Upper lobe of right lung (tissue), 1 donor: ENCODE measurements around the gene PABPN1. TPM values are rescaled to one million over a fixed set of nuclear protein-coding genes. Genes with fewer than 3 reads are reported as not detected.

Experiments used
- ATAC-seq: fragments of 200-7000 bp; cut with Tn5 transposase; one replicate; pipeline ENCODE4 v1.9.1; 2020; ENCODE audit warnings: mild to moderate bottlenecking, moderate library complexity
- DNase-seq: peaks from one replicate; pipeline ENCODE4 v3.0.0-alpha.2; 2020
- H3K27ac ChIP-seq: fragments of 200-600 bp; one replicate; pipeline ENCODE4 v1.8.0; 2022
- H3K27me3 ChIP-seq: fragments of 200-600 bp; one replicate; pipeline ENCODE4 v1.8.0; 2022; ENCODE audit warnings: mild to moderate bottlenecking
- H3K36me3 ChIP-seq: fragments of 200-600 bp; one replicate; pipeline ENCODE4 v1.8.0; 2022
- H3K4me1 ChIP-seq: fragments of 200-600 bp; one replicate; pipeline ENCODE4 v1.8.0; 2022
- H3K4me3 ChIP-seq: fragments of 200-600 bp; one replicate; pipeline ENCODE4 v1.8.0; 2022; ENCODE audit warnings: mild to moderate bottlenecking
- H3K9me3 ChIP-seq: fragments of 200-600 bp; one replicate; pipeline ENCODE4 v1.8.0; 2022
- intact Hi-C: fragments of 100-400 bp; cut with DNase I; formaldehyde crosslinking; loops from one replicate; pipeline ENCODE4 v1.11.0; 2022
- total RNA-seq: library from RNA; stranded (reverse); fragmentation: NEBNext Ultra II Directional; extraction: Animal tissue kit (Norgen Biotek cat#: 25700); gene quantifications from one replicate; pipeline ENCODE4 v1.2.1, GENCODE V29; 2021
- TF ChIP-seq, protein P1 (sequence below): fragments of 200-600 bp; IDR thresholded peaks from one replicate; pipeline ENCODE4 v1.8.0; 2022; ENCODE audit warnings: antibody characterized with exemption
- donor health status: DM: no; HTN: yes; CAD: no; lungs with severe emphysema.

PABPN1 gene
- total RNA-seq, 1 donor from 2014 or later: 118 TPM

DNA sequence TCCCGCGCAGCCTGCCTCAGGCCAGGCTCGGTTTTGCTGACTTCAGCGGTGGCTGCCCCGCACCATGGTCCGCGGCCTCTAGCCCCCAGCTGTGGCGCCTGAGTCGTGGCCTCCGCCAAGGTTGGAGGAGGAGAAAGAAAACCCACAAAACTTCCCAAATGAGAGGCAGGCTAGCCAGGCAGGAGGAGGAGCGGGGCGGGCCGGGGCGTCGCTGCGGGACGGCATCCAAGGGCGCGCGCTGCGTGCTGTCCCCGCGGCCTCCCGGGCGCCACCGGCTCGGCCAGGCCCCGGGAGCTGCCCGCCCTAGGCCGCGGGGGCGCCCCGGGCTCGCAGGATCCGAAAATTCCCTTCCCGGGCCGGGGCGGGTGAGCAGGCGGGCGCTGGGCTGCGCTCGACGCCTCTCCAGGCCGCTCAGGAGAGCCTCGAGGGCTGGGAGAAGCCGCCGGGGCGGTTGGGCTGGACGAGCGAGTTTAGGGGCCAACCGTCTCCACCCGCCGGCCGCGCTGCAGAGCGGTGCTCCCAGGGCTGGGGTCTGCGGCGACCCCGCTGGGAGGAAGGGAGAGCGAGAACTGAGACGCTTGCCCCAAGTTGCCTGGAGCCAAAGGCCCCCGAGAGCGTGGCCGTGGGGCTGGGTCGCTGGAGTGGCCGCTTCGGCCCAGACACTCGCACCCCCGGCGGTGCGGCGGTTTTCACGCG lies 43.9 kb downstream of the PABPN1 start, which contains the start of gene EFS:
TSS of gene EFS (minus strand) at position 137 of the 696 bp plus-strand sequence. CDS start 147 bp downstream, outside the sequence.
- TF ChIP-seq, protein P1, sequence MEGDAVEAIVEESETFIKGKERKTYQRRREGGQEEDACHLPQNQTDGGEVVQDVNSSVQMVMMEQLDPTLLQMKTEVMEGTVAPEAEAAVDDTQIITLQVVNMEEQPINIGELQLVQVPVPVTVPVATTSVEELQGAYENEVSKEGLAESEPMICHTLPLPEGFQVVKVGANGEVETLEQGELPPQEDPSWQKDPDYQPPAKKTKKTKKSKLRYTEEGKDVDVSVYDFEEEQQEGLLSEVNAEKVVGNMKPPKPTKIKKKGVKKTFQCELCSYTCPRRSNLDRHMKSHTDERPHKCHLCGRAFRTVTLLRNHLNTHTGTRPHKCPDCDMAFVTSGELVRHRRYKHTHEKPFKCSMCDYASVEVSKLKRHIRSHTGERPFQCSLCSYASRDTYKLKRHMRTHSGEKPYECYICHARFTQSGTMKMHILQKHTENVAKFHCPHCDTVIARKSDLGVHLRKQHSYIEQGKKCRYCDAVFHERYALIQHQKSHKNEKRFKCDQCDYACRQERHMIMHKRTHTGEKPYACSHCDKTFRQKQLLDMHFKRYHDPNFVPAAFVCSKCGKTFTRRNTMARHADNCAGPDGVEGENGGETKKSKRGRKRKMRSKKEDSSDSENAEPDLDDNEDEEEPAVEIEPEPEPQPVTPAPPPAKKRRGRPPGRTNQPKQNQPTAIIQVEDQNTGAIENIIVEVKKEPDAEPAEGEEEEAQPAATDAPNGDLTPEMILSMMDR: no peak
- Histone ChIP-seq H3K4me3 (peak within 1 kb of the TSS; percentile 59), H3K9me3 (no peaks in the 10 kb centered on the region), H3K27me3 (peaks cover 9% of the 10 kb centered on the region), H3K36me3 (no peaks in the 10 kb centered on the region), H3K27ac (peak within 1 kb of the TSS; percentile 84), H3K4me1 (peaks cover 16% of the 10 kb centered on the region)
- no peak for DNase-seq
- intact Hi-C loops: no loop called here
- peak; percentile 58 for ATAC-seq

- DNase-seq (no peak), ATAC-seq (peak; percentile 73)
- peaks cover 9% of the 10 kb centered on the region for H3K27me3 ChIP-seq
- TF ChIP-seq, protein P1: no peak
- H3K9me3 ChIP-seq: no peaks in the 10 kb centered on the region
- intact Hi-C loops: no loop called here
- peak overlapping the region; percentile 84 for H3K27ac ChIP-seq
- H3K4me1 ChIP-seq: peaks cover 16% of the 10 kb centered on the region
- peak overlapping the region; percentile 59 for H3K4me3 ChIP-seq
- H3K36me3 ChIP-seq: no peaks in the 10 kb centered on the region
Measured at GRCh38 chr14:23365732-23366425, 44.6 kb downstream of the PABPN1 start.

GRCh38 chr14:23366426-23366921 lies 45.2 kb downstream of the PABPN1 start:
- peak; percentile 82 for DNase-seq
- H3K27me3 ChIP-seq: peaks cover 9% of the 10 kb centered on the region
- peaks cover 16% of the 10 kb centered on the region for H3K4me1 ChIP-seq
- peak; percentile 66 for ATAC-seq
- TF ChIP-seq, protein P1: no peak
- H3K9me3 ChIP-seq: no peaks in the 10 kb centered on the region
- intact Hi-C loops: no loop called here
- H3K36me3 ChIP-seq: no peaks in the 10 kb centered on the region
- H3K4me3 ChIP-seq: peak overlapping the region; percentile 59
- peak overlapping the region; percentile 84 for H3K27ac ChIP-seq

GRCh38 chr14:23370221-23370620 lies 49.0 kb downstream of the PABPN1 start:
- TF ChIP-seq, protein P1: no peak
- Histone ChIP-seq H3K4me3 (no peak overlapping the region), H3K27me3 (peaks cover 7% of the 10 kb centered on the region), H3K4me1 (peaks cover 4% of the 10 kb centered on the region), H3K27ac (no peak overlapping the region), H3K9me3 (no peaks in the 10 kb centered on the region), H3K36me3 (no peaks in the 10 kb centered on the region)
- intact Hi-C loops: no loop called here
- DNase-seq (no peak), ATAC-seq (no peak)

DNA sequence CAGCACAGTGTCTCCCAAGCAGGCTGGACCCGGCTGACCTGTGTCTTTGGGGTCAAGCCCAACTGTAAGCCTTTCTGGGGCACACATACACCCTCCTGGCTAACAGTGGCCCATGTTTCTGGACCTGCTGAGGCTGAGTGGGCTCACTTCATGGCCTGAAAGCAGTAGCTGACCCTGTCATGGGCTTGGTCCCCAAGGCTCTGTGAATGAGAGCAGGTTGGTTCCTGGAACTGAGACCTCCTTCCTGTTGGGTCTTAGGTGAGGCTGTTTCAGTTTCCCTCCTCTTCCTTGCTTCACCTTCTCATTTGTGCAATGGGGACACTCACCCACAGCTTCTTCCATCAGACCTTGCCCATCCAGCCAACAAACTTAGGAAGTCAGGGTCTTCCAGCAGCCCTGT lies 50.6 kb downstream of the PABPN1 start:
- Histone ChIP-seq H3K4me1 (no peaks in the 10 kb centered on the region), H3K36me3 (no peaks in the 10 kb centered on the region), H3K27me3 (no peaks in the 10 kb centered on the region), H3K4me3 (no peak overlapping the region), H3K9me3 (no peaks in the 10 kb centered on the region), H3K27ac (no peak overlapping the region)
- DNase-seq (no peak), ATAC-seq (no peak)
- intact Hi-C loops: no loop called here
- TF ChIP-seq, protein P1: no peak
